Gastroesophageal sphincter (tissue), 3 donors: ENCODE results near the gene ADAMTS2.

Experiments
- CTCF ChIP-seq, 4 experiments: fragments of 200-600 bp in 2 of 4; fragments of 450-650 bp in 2 of 4; sonication (generic) in 1 of 4; IDR thresholded peaks; one replicate each; pipeline ENCODE4 v1.5.1; 2017 to 2019; ENCODE audit warnings: antibody characterized with exemption in 4 of 4, mild to moderate bottlenecking in 2 of 4, moderate library complexity in 2 of 4
- POLR2A ChIP-seq, 2 donors: fragments of 450-650 bp; IDR thresholded peaks; one replicate each; pipeline ENCODE4 v1.6.1; 2017; ENCODE audit warnings: antibody characterized with exemption in 2 of 2, mild to moderate bottlenecking in 2 of 2, moderate library complexity in 1 of 2
- POLR2AphosphoS5 ChIP-seq: sonication (generic); formaldehyde crosslinking; IDR thresholded peaks from one replicate; pipeline ENCODE4 v1.6.1; 2017; ENCODE audit warnings: antibody characterized with exemption

GRCh38 chr5:179295778-179296149 lies 49.5 kb downstream of the ADAMTS2 start:
- TF ChIP-seq POLR2AphosphoS5: no peak
- TF ChIP-seq CTCF (IDR thresholded peaks at IDR 0.05): no peak
- no peak for TF ChIP-seq POLR2A (IDR thresholded peaks at IDR 0.05)
